Parathyroid adenoma (tissue), 2 donors: Measurements from ENCODE around the gene ZNF569.

ENCODE experiments used
- H2AFZ ChIP-seq: fragments of 300-600 bp; sonication (generic); one replicate; pipeline ENCODE4 v1.7.0; 2017; ENCODE audit warnings: antibody characterized with exemption, mild to moderate bottlenecking
- H3K27ac ChIP-seq: fragments of 300-600 bp; sonication (generic); one replicate; pipeline ENCODE4 v1.7.0; 2017
- H3K27me3 ChIP-seq: fragments of 300-600 bp; sonication (generic); one replicate; pipeline ENCODE4 v1.7.0; 2017; ENCODE audit warnings: low read length; ENCODE audit not compliant: control insufficient read depth, insufficient read depth
- H3K36me3 ChIP-seq: fragments of 300-600 bp; sonication (generic); one replicate; pipeline ENCODE4 v1.7.0; 2017; ENCODE audit warnings: low read length; ENCODE audit not compliant: control insufficient read depth, insufficient read depth
- H3K4me1 ChIP-seq: fragments of 300-600 bp; sonication (generic); one replicate; pipeline ENCODE4 v1.7.0; 2017; ENCODE audit warnings: control low read depth
- H3K4me2 ChIP-seq: fragments of 300-600 bp; sonication (generic); one replicate; pipeline ENCODE4 v1.7.0; 2017; ENCODE audit warnings: low read length
- H3K4me3 ChIP-seq: fragments of 300-600 bp; sonication (generic); one replicate; pipeline ENCODE4 v1.7.0; 2017; ENCODE audit warnings: low read depth, low read length
- H3K79me2 ChIP-seq: fragments of 300-600 bp; sonication (generic); one replicate; pipeline ENCODE4 v1.7.0; 2017; ENCODE audit warnings: control low read depth
- H3K9ac ChIP-seq: fragments of 300-600 bp; sonication (generic); one replicate; pipeline ENCODE4 v1.7.0; 2017; ENCODE audit warnings: mild to moderate bottlenecking
- H3K9me3 ChIP-seq: fragments of 300-600 bp; sonication (generic); one replicate; pipeline ENCODE4 v1.7.0; 2017; ENCODE audit warnings: low read length; ENCODE audit not compliant: control insufficient read depth
- CTCF ChIP-seq: fragments of 300-600 bp; sonication (generic); IDR thresholded peaks from one replicate; pipeline ENCODE4 v1.7.0; 2017; ENCODE audit warnings: antibody characterized with exemption, mild to moderate bottlenecking
- donor health status: primary hyperparathyroidism.

ZNF569 gene

GRCh38 chr19:37362733-37363132 is 104.5 kb downstream of the ZNF569 start:
- Histone ChIP-seq H3K36me3 (no peaks in the 10 kb centered on the region), H3K4me2 (peak overlapping the region; percentile 52), H3K27ac (no peak overlapping the region), H3K9ac (no peak overlapping the region), H3K4me3 (no peak overlapping the region), H3K27me3 (no peaks in the 10 kb centered on the region), H3K9me3 (no peaks in the 10 kb centered on the region), H3K4me1 (no peaks in the 10 kb centered on the region), H2AFZ (no peak overlapping the region), H3K79me2 (no peaks in the 10 kb centered on the region)
- no peak for TF ChIP-seq CTCF

GRCh38 chr19:37361994-37362393 is 105.2 kb downstream of the ZNF569 start:
- no peak overlapping the region for H3K27ac ChIP-seq
- H3K36me3 ChIP-seq, result no peaks in the 10 kb centered on the region
- H3K9me3 ChIP-seq, result no peaks in the 10 kb centered on the region
- no peak for TF ChIP-seq CTCF
- peaks cover 2% of the 10 kb centered on the region for H3K79me2 ChIP-seq
- H3K9ac ChIP-seq, result no peak overlapping the region
- H2AFZ ChIP-seq, result no peak overlapping the region
- H3K4me3 ChIP-seq, result peak overlapping the region; percentile 24
- H3K4me2 ChIP-seq, result peak overlapping the region; percentile 52
- H3K27me3 ChIP-seq, result no peaks in the 10 kb centered on the region
- H3K4me1 ChIP-seq, result no peaks in the 10 kb centered on the region
